Measurements from ENCODE around the gene MDFIC. TPM values are rescaled to one million over a fixed set of nuclear protein-coding genes. Genes with fewer than 3 reads are reported as not detected.

Gene MDFIC
- total RNA-seq, 1 experiment from 2014 or later: 7.3 TPM

- DNase-seq (ENCODE audit: low read depth, low spot score) (no peak), ATAC-seq (no peak)
- no peaks in the 10 kb centered on the region for H3K4me1 ChIP-seq (ENCODE audit: control insufficient read depth, insufficient read depth, low read length)
- POLR2A ChIA-PET: no interaction called here
- BruUV-seq (replicated peaks): no TSS peak
- no peaks in the 10 kb centered on the region for H3K9me3 ChIP-seq (ENCODE audit: control insufficient read depth, insufficient read depth, low read depth, low read length)
- H3K4me3 ChIP-seq (ENCODE audit: low read depth in 2 of 2, low read length in 2 of 2): no peak overlapping the region
- no peak overlapping the region for H3K27ac ChIP-seq (ENCODE audit: low read length)
- intact Hi-C loops (cut with micrococcal nuclease; ENCODE audit: unreplicated experiment): no loop called here
- CTCF ChIA-PET: no interaction called here
- in situ Hi-C loops (cut with HindIII; ENCODE audit: low pct_unique_long_range_greater_than_20kb, low sequenced_read_pairs): no loop called here
- no peak for TF ChIP-seq POLR2AphosphoS5 (IDR thresholded peaks at IDR 0.05; ENCODE audit: low read depth, low read length)
- no peak for TF ChIP-seq REST (IDR thresholded peaks at IDR 0.05; ENCODE audit: insufficient read depth in 1 of 2, low read depth in 2 of 2, low read length in 1 of 2)
- no peak for TF ChIP-seq CTCF (IDR thresholded peaks at IDR 0.05)
- no peak for TF ChIP-seq SIN3A (IDR thresholded peaks at IDR 0.05; ENCODE audit: borderline replicate concordance, insufficient read depth, low read depth, low read length)
- no peak for TF ChIP-seq TCF7L2 (IDR thresholded peaks at IDR 0.05; ENCODE audit: low read depth, low read length)
- H3K36me3 ChIP-seq (ENCODE audit: control insufficient read depth, insufficient read depth, low read length): no peaks in the 10 kb centered on the region
- no peaks in the 10 kb centered on the region for H3K27me3 ChIP-seq (ENCODE audit: control insufficient read depth, insufficient read depth, low read length)
Observed at GRCh38 chr7:115008465-115009114, 86.7 kb downstream of the MDFIC start.

- no peaks in the 10 kb centered on the region for H3K4me1 ChIP-seq (ENCODE audit: control insufficient read depth, insufficient read depth, low read length)
- ATAC-seq (no peak), DNase-seq (ENCODE audit: low read depth, low spot score) (no peak)
- no peak overlapping the region for H3K4me3 ChIP-seq (ENCODE audit: low read depth in 2 of 2, low read length in 2 of 2)
- no peaks in the 10 kb centered on the region for H3K9me3 ChIP-seq (ENCODE audit: control insufficient read depth, insufficient read depth, low read depth, low read length)
- no peak for TF ChIP-seq SIN3A (IDR thresholded peaks at IDR 0.05; ENCODE audit: borderline replicate concordance, insufficient read depth, low read depth, low read length)
- no peak for TF ChIP-seq POLR2AphosphoS5 (IDR thresholded peaks at IDR 0.05; ENCODE audit: low read depth, low read length)
- no peak for TF ChIP-seq TCF7L2 (IDR thresholded peaks at IDR 0.05; ENCODE audit: low read depth, low read length)
- TF ChIP-seq CTCF (IDR thresholded peaks at IDR 0.05): no peak
- no peak for TF ChIP-seq REST (IDR thresholded peaks at IDR 0.05; ENCODE audit: insufficient read depth in 1 of 2, low read depth in 2 of 2, low read length in 1 of 2)
- BruUV-seq (replicated peaks): no TSS peak
- POLR2A ChIA-PET: no interaction called here
- H3K27me3 ChIP-seq (ENCODE audit: control insufficient read depth, insufficient read depth, low read length): no peaks in the 10 kb centered on the region
- in situ Hi-C loops (cut with HindIII; ENCODE audit: low pct_unique_long_range_greater_than_20kb, low sequenced_read_pairs) (no loop called here), intact Hi-C loops (cut with micrococcal nuclease; ENCODE audit: unreplicated experiment) (no loop called here)
- H3K36me3 ChIP-seq (ENCODE audit: control insufficient read depth, insufficient read depth, low read length): no peaks in the 10 kb centered on the region
- CTCF ChIA-PET: no interaction called here
- H3K27ac ChIP-seq (ENCODE audit: low read length): no peak overlapping the region
Observed at GRCh38 chr7:115009139-115009538, 87.2 kb downstream of the MDFIC start.
